Adrenal gland (tissue), 12 donors: ENCODE measurements around the gene THSD1. TPM values are rescaled to one million over a fixed set of nuclear protein-coding genes. Genes with fewer than 3 reads are reported as not detected.
"Not testable (repeated sequence)": the region's sequence is repeated elsewhere in the genome, so short reads cannot be mapped to it uniquely, and the experiment has no call there.

Experiments
- DNase-seq, 7 donors: peaks; one replicate each; pipeline ENCODE4 v3.0.0-alpha.2; 2019 to 2020
- H3K27ac ChIP-seq, 5 donors: fragments of 200-600 bp; sonication (generic) in 4 of 5; 1 replicate in 3 of 5; 2 replicates in 2 of 5; pipeline versions ENCODE4 v1.5.1 to v1.8.0; 2016 to 2020; ENCODE audit warnings: mild to moderate bottlenecking in 1 of 5
- H3K27me3 ChIP-seq: fragments of 200-600 bp; 2 replicates; pipeline ENCODE4 v1.8.0; 2021
- H3K36me3 ChIP-seq, 2 donors: fragments of 200-600 bp; replicated peaks in 1 of 2; 1 replicate in 1 of 2; 2 replicates in 1 of 2; pipeline versions ENCODE4 v1.5.1 to v1.8.0; 2018 to 2022
- H3K4me1 ChIP-seq, 2 donors: fragments of 200-600 bp; replicated peaks in 1 of 2; 1 replicate in 1 of 2; 2 replicates in 1 of 2; pipeline versions ENCODE4 v1.5.1 to v1.8.0; 2018 to 2021
- H3K4me3 ChIP-seq, 4 donors: fragments of 200-600 bp; sonication (generic) in 3 of 4; one replicate each; pipeline ENCODE4 v1.5.1; 2016 to 2018
- H3K9me3 ChIP-seq, 3 donors: fragments of 200-600 bp; sonication (generic) in 1 of 3; replicated peaks in 1 of 3; 1 replicate in 2 of 3; 2 replicates in 1 of 3; pipeline versions ENCODE4 v1.5.1 to v1.8.0; 2016 to 2021
- POLR2A ChIP-seq, 2 donors: fragments of 450-650 bp; IDR thresholded peaks; one replicate each; pipeline ENCODE4 v1.6.1; 2017; ENCODE audit warnings: antibody characterized with exemption in 2 of 2, mild to moderate bottlenecking in 2 of 2, moderate library complexity in 1 of 2
- WGBS, 4 donors: extraction: QIAGEN DNeasy Blood & Tissue Kit in 2 of 4; methylation state at CpG; one replicate each; pipeline versions ENCODE4 v1.1.5 to v1.1.7; 2013 to 2017; 5-methylcytosine and 5-hydroxymethylcytosine counted together
- intact Hi-C, 2 donors: fragments of 100-400 bp; cut with DNase I; formaldehyde crosslinking; loops; one replicate each; pipeline versions ENCODE4 v1.14.1 to v1.15.0; 2022 to 2023
- polyA plus RNA-seq, 3 donors: library from polyadenylated mRNA; stranded (reverse); fragments of 200-250 nt in 2 of 3; fragments of 350-450 nt in 1 of 3; fragmentation: Illumina TruSeq in 1 of 3; extraction: RNeasy Lipid Tissue Mini Kit (QIAGEN cat#74804) in 1 of 3; gene quantifications; one replicate each; pipeline ENCODE4 v1.2.3, GENCODE V29; 2013 to 2014
- small RNA-seq, 2 donors: library from RNA; depleted of rRNA; stranded (forward); fragments of <200 nt; gene quantifications; one replicate each; pipeline ENCODE3, GENCODE V24; 2016
- total RNA-seq, 9 donors: library from RNA; depleted of rRNA in 4 of 9; stranded (reverse); fragments of >200 nt in 4 of 9; fragments of 120-200 nt in 1 of 9; fragmentation: NEBNext Ultra II Directional in 1 of 9; extraction: Animal tissue kit (Norgen Biotek cat#: 25700) in 1 of 9; gene quantifications; one replicate each; pipeline versions ENCODE4 v1.1.0 to v1.2.4, GENCODE V29; 2013 to 2023
- TF ChIP-seq, protein P1 (sequence below), 6 experiments: fragments of 450-650 bp in 4 of 6; fragments of 200-600 bp in 2 of 6; sonication (generic) in 1 of 6; IDR thresholded peaks; 1 replicate in 5 of 6; 2 replicates in 1 of 6; pipeline versions ENCODE4 v1.5.1 to v1.8.0; 2016 to 2021; ENCODE audit warnings: antibody characterized with exemption in 6 of 6, mild to moderate bottlenecking in 2 of 6, moderate library complexity in 1 of 6
- donor health status: healthy with polysubstance abuse.
- donor health status: Bipolar disorder and iron deficiency.
- donor health status: DM: yes; HTN: yes; CAD: no.
- donor health status: DM: no; HTN: no; CAD: no.
- donor health status: DM: no; HTN: no; CAD: no.
- donor health status: DM: yes; HTN: yes; CAD: no.

The THSD1 gene
- total and polyA plus RNA-seq, 12 donors = 0.95 to 6.4 (median 3.3) TPM

DNA sequence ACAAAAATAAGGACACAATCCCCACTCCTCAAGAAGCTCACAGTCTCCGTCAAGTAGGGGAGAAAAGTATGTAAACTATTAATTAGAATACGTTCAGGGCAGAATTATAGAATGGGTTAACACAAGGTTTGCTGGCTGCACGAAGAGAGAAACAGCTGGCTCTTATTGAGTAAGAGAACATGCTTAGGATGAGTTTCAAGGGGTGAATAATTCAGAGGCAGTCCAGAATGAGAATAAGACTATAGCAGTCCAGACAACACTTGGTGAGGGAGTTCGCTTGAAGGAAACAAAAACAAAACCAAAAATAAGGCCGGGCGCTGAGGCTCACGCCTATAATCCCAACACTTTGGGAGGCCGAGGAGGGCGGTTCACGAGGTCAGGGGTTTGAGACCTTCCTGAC, 61.9 kb downstream of the THSD1 start:
- peaks cover 5% of the 10 kb centered on the region for H3K27me3 ChIP-seq
- no peak overlapping the region for H3K27ac ChIP-seq

DNA sequence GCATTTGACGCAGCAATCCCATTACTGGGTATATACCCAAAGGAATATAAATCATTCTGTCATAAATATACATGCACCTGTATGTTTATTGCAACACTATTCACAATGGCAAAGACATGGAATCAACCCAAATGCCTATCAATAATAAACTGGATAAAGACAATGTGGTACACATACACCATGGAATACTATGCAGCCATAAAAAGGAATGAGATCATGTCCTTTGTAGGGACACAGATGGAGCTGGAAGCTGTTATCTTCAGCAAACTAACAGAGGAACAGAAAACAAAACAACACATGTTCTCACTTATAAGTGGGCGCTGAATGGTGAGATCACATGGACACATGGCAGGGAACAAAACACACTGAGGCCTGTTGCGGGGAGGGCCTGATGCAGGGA, 63.8 kb downstream of the THSD1 start:
- WGBS, 4 donors = 89 to 100% (median 92%) methylated on average over 3 of the region's 3 CpGs
- not testable (repeated sequence) for H3K27ac ChIP-seq, H3K36me3 ChIP-seq, DNase-seq, H3K9me3 ChIP-seq, H3K27me3 ChIP-seq, H3K4me3 ChIP-seq, H3K4me1 ChIP-seq
- intact Hi-C loops = loop anchor here (5.0 to 10.0 kb wide), 2 partner anchors 110 to 113 kb away; partner anchors contain the start of genes VPS36 (in 2 of the 2) and CKAP2 (in 1 of the 2)

More for the DNA sequence above, 61.9 kb downstream of the THSD1 start:
- 79 to 82% (median 81%) methylated on average over 10 of the region's 10 CpGs for WGBS, 4 donors
- DNase-seq = no peak
- no peak for TF ChIP-seq POLR2A (IDR thresholded peaks at IDR 0.05)
- TF ChIP-seq, protein P1, sequence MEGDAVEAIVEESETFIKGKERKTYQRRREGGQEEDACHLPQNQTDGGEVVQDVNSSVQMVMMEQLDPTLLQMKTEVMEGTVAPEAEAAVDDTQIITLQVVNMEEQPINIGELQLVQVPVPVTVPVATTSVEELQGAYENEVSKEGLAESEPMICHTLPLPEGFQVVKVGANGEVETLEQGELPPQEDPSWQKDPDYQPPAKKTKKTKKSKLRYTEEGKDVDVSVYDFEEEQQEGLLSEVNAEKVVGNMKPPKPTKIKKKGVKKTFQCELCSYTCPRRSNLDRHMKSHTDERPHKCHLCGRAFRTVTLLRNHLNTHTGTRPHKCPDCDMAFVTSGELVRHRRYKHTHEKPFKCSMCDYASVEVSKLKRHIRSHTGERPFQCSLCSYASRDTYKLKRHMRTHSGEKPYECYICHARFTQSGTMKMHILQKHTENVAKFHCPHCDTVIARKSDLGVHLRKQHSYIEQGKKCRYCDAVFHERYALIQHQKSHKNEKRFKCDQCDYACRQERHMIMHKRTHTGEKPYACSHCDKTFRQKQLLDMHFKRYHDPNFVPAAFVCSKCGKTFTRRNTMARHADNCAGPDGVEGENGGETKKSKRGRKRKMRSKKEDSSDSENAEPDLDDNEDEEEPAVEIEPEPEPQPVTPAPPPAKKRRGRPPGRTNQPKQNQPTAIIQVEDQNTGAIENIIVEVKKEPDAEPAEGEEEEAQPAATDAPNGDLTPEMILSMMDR (IDR thresholded peaks at IDR 0.05) = no peak
- intact Hi-C loops = loop anchor here (5.0 to 10.0 kb wide), 2 partner anchors 108 to 111 kb away; partner anchors contain the start of genes VPS36 (in 2 of the 2) and CKAP2 (in 1 of the 2)
- H3K9me3 ChIP-seq = no peaks in the 10 kb centered on the region
- H3K4me3 ChIP-seq = no peak overlapping the region
- H3K4me1 ChIP-seq = no peaks in the 10 kb centered on the region
- H3K36me3 ChIP-seq = no peaks in the 10 kb centered on the region

GRCh38 chr13:52337828-52338455, 68.0 kb downstream of the THSD1 start:
- H3K36me3 ChIP-seq, H3K27ac ChIP-seq, H3K4me3 ChIP-seq, H3K27me3 ChIP-seq, DNase-seq, intact Hi-C loops, H3K4me1 ChIP-seq, H3K9me3 ChIP-seq: not testable (repeated sequence)
- 80 to 90% (median 86%) methylated on average over 7 of the region's 7 CpGs for WGBS, 4 donors

DNA sequence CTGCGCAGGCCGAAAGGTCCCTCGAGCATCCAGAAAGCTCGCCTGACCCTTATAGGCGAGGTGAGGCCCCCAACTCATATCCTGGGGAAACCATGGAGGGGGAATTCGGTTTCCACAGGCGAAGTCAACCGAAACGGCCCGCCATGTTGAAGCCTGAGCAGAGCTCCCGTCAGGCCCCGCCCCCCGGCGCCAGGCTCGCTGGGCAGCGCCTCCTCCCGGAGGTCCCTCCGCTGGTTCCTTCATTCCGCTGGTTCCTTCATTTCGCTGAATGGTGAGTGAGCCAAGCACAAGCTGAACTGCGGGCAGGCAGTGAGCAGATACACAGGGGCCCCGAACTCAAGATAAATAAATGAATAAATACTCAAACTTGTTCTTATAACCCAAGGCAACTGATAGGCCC, 71.9 kb downstream of the THSD1 start:
- H3K4me3 ChIP-seq, H3K9me3 ChIP-seq, H3K36me3 ChIP-seq, H3K27me3 ChIP-seq, H3K27ac ChIP-seq, H3K4me1 ChIP-seq, DNase-seq, intact Hi-C loops: not testable (repeated sequence)
- WGBS, 4 donors = no CpG with 5 or more reads among the region's 22 CpGs

GRCh38 chr13:52331844-52332243, 74.1 kb downstream of the THSD1 start:
- H3K9me3 ChIP-seq, H3K4me3 ChIP-seq, H3K4me1 ChIP-seq, H3K27me3 ChIP-seq, H3K27ac ChIP-seq, DNase-seq, intact Hi-C loops, H3K36me3 ChIP-seq: not testable (repeated sequence)
- 68 to 95% (median 72%) methylated on average over 3 to 6 of the region's 6 CpGs for WGBS, 4 donors

Small RNA genes lying within 50 kb of the gene (small RNA-seq; reads per million reads assigned to genes)
- 0 reads per million in 2 donors for gene RNY4P24

Other genes starting within 250 kb of the THSD1 start
- gene NEK3, start 246.6 kb downstream of the THSD1 start, total RNA-seq = 10 to 100 TPM in 4 of 9 donors, 1 to 10 TPM in 5; 3.0 to 16.2 (median 7.1) TPM
- gene NEK3, start 246.6 kb downstream of the THSD1 start, polyA plus RNA-seq = 10 to 100 TPM in 2 of 3 donors, 1 to 10 TPM in 1; 6.4 to 56.4 (median 26.7) TPM
- gene VPS36, start 44.5 kb upstream of the THSD1 start, total RNA-seq = 10 to 100 TPM; 21.7 to 54.7 (median 31.3) TPM
- 10 to 100 TPM; 12.6 to 37.7 (median 13.4) TPM for gene VPS36, start 44.5 kb upstream of the THSD1 start, polyA plus RNA-seq
- 10 to 100 TPM in 8 of 9 donors, 1 to 10 TPM in 1; 9.1 to 29.3 (median 16.5) TPM for gene CKAP2, start 49.3 kb upstream of the THSD1 start, total RNA-seq
- 10 to 100 TPM in 1 of 3 donors, 1 to 10 TPM in 2; 2.5 to 20.4 (median 4.2) TPM for gene CKAP2, start 49.3 kb upstream of the THSD1 start, polyA plus RNA-seq
- gene HNRNPA1L2, start 236.3 kb upstream of the THSD1 start, total RNA-seq = 1 to 10 TPM; 1.5 to 5.6 (median 4.1) TPM
- gene HNRNPA1L2, start 236.3 kb upstream of the THSD1 start, polyA plus RNA-seq = 10 to 100 TPM; 10.2 to 21.6 (median 18.3) TPM
- 10 to 100 TPM; 27.1 to 66.9 (median 43.4) TPM for gene SUGT1, start 246.7 kb upstream of the THSD1 start, total RNA-seq
- 10 to 100 TPM; 34.5 to 95.2 (median 38.9) TPM for gene SUGT1, start 246.7 kb upstream of the THSD1 start, polyA plus RNA-seq